Activated CD4-positive, alpha-beta T cell treated with anti-CD3 and anti-CD28 coated beads for 36 hours (primary cell): ENCODE measurements around the gene UBE2L6. TPM values are rescaled to one million over a fixed set of nuclear protein-coding genes. Genes with fewer than 3 reads are reported as not detected.

Source experiments
- ATAC-seq: fragments of 200-7000 bp; cut with Tn5 transposase; one replicate; pipeline ENCODE4 v1.10.0; 2021; ENCODE audit warnings: mild to moderate bottlenecking, moderate library complexity
- CTCF ChIA-PET: fragments of 350-600 bp; sonication (Branson Sonifier 250); formaldehyde crosslinking; loops from one replicate; lab custom pipeline; 2021; ENCODE audit warnings: antibody characterized with exemption; lab: Charles Lee
- POLR2A ChIA-PET: fragments of 350-600 bp; sonication (Branson Sonifier 250); formaldehyde crosslinking; loops from one replicate; lab custom pipeline; 2021; ENCODE audit warnings: antibody characterized with exemption, inconsistent platforms; lab: Charles Lee
- DNase-seq: peaks from one replicate; pipeline ENCODE4 v3.0.0-alpha.2; 2020
- H3K27ac Mint-ChIP-seq: one replicate; pipeline ENCODE4 v1.8.0; 2021; ENCODE audit warnings: mixed read lengths
- H3K27me3 Mint-ChIP-seq: one replicate; pipeline ENCODE4 v1.8.0; 2021; ENCODE audit warnings: mixed read lengths
- H3K36me3 Mint-ChIP-seq: one replicate; pipeline ENCODE4 v1.8.0; 2021; ENCODE audit warnings: low read depth, mixed read lengths
- H3K4me1 Mint-ChIP-seq: one replicate; pipeline ENCODE4 v1.8.0; 2021; ENCODE audit warnings: mixed read lengths
- H3K4me3 Mint-ChIP-seq: one replicate; pipeline ENCODE4 v1.8.0; 2021; ENCODE audit warnings: mild to moderate bottlenecking, moderate library complexity, mixed read lengths
- H3K9me3 Mint-ChIP-seq: one replicate; pipeline ENCODE4 v1.8.0; 2021; ENCODE audit warnings: low read depth, mixed read lengths
- intact Hi-C, 2 experiments: fragments of 100-400 bp; cut with DNase I in 1 of 2; cut with micrococcal nuclease in 1 of 2; formaldehyde crosslinking; loops; one replicate each; pipeline versions ENCODE4 v1.14.2 to v1.15.1; 2022 to 2024; cut with DNase I, micrococcal nuclease
- total RNA-seq, 2 experiments: library from RNA; stranded (reverse); gene quantifications; one replicate each; pipeline ENCODE4 v1.2.3, GENCODE V29; 2021

The UBE2L6 gene
- total RNA-seq, 2 experiments from 2014 or later = 179 to 252 TPM

DNA sequence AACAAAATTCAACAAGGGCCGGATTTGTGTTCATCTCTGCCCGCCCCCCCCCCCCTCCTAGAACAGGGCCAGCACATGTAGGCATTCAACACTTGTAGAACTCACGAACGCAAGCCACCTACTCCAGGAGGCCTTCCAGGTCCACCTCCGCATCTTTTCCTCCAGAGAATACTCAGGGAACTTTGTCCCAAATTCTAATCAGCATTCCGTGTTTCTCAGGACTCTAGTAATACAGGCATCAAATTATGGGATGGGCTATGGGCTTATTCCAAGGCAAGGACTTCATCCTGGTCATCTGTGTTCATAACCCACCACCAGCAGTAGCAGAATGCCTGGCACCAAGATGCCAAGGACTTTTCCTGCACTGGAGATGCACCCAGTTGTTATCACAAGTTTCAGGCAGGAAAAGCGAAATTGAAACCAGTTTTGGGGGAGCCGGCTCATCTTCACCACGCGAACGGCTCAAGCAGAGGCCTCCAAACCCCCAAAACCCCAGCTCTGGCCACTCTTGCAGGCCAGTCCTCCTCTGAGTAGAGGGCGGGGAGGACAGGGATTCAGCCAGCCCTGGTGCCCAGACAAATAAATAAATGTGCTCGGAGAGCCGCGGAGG, 462 bp downstream of the UBE2L6 start:
- Mint-ChIP-seq H3K27me3 (no peaks in the 10 kb centered on the region), H3K27ac (peak overlapping the region; percentile 98), H3K9me3 (no peaks in the 10 kb centered on the region), H3K4me3 (peak overlapping the region; percentile 89), H3K4me1 (peaks cover 34% of the 10 kb centered on the region), H3K36me3 (peaks cover 23% of the 10 kb centered on the region)
- ChIA-PET POLR2A (interaction anchor here (1.0 to 1.1 kb wide), 2 partner anchors 78 to 174 kb away, joined by 4 read pairs; partner anchors contain the start of gene SELENOH), CTCF (interaction anchor here (0.6 to 6.3 kb wide), 17 partner anchors 8 to 1263 kb away, joined by 3 to 118 read pairs (median 4); partner anchors contain the start of gene SELENOH)
- ATAC-seq = peak; percentile 1
- peak; percentile 50 for DNase-seq
- intact Hi-C loops = loop anchor here (1.0 to 5.0 kb wide), 13 partner anchors 90 to 1012 kb away; partner anchors contain the start of genes MED19 (in 2 of the 2), TMX2 (in 2 of the 2), CLP1 (in 1 of the 2) and SELENOH (in 1 of the 2)

DNA sequence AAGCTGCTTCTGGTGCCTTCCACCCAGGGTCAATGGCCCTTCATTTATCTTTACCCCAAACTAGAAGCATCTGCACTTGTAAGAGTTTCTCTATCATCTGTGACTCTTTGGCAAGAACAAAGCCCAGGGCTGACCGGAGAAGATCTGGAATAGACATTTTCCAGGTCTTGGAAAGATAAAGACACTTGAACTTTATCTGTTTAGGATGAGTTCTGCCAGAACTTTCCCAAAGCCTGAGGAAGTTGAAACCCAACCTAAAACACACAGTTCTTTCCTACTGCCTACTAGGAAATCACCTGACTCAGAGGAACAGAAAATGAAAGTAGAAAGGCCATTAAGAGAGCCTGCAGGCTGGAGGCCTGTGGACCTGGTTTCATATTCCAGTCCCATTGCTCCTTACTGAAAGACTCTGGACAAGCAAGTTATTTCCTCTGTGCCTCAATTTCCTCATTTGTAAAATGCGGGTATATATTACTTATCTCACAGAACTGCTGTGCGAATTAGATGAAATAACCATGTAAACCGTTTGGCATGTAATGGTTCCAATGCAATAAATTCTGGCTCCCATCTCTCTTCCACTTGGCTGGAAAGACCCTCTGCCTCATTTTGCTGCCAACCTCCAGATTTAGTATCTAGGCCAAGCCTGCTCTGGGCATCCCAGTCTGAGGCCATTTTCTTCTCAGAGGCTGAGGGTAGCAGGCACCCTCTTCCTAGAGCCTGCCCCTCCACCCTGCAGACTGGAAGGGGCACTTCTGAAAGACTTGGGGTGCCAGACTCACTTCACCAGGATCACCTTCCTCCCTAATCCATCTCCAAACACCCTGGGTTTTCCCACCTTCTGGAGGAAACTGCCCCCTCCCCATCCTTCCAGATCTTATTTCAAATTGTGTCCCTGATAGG, 1.2 kb downstream of the UBE2L6 start:
- Mint-ChIP-seq H3K27me3 (no peaks in the 10 kb centered on the region), H3K9me3 (no peaks in the 10 kb centered on the region), H3K4me1 (peaks cover 40% of the 10 kb centered on the region), H3K4me3 (peak overlapping the region; percentile 89), H3K27ac (peak overlapping the region; percentile 98), H3K36me3 (peaks cover 25% of the 10 kb centered on the region)
- DNase-seq (peak; percentile 45), ATAC-seq (peak; percentile 54)
- ChIA-PET CTCF (interaction anchor here (0.8 to 6.3 kb wide), 6 partner anchors 38 to 78 kb away, joined by 3 to 118 read pairs (median 5); no protein-coding TSS in a partner anchor), POLR2A (no interaction called here)
- intact Hi-C loops = loop anchor here (1.0 to 5.0 kb wide), 11 partner anchors 101 to 1013 kb away; partner anchors contain the start of genes MED19 (in 1 of the 2), SELENOH (in 1 of the 2), TMX2 (in 1 of the 2) and ZFP91 (in 1 of the 2)

DNA sequence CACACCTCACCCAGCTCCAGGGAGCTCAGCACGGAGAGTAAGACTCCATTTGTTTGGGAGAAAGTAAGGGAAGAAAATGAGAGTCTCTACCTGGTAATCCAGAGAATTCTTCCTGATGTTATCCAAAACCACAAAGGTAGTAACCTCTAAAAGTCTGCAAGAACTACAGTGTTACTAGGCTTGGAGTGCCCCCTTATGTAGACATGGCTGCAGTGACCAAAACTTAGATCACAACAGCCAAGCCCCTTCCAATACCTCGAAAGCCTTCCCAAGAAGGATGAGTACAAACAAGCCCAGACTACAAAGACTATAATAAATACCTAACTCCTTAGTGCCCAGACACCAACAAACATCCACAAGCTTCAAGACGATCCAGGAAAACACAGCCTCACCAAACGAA, 4.9 kb downstream of the UBE2L6 start:
- Mint-ChIP-seq H3K36me3 (peaks cover 45% of the 10 kb centered on the region), H3K27me3 (no peaks in the 10 kb centered on the region), H3K4me3 (no peak overlapping the region), H3K27ac (peak overlapping the region; percentile 55), H3K4me1 (peaks cover 37% of the 10 kb centered on the region), H3K9me3 (no peaks in the 10 kb centered on the region)
- ChIA-PET POLR2A (interaction anchor here (0.7 kb wide), 1 partner anchor 138 kb away, joined by 3 read pairs; no protein-coding TSS in a partner anchor), CTCF (interaction anchor here (0.6 to 1.3 kb wide), 4 partner anchors 29 to 104 kb away, joined by 3 to 4 read pairs (median 3); no protein-coding TSS in a partner anchor)
- ATAC-seq (no peak), DNase-seq (no peak)
- intact Hi-C loops = no loop called here

DNA sequence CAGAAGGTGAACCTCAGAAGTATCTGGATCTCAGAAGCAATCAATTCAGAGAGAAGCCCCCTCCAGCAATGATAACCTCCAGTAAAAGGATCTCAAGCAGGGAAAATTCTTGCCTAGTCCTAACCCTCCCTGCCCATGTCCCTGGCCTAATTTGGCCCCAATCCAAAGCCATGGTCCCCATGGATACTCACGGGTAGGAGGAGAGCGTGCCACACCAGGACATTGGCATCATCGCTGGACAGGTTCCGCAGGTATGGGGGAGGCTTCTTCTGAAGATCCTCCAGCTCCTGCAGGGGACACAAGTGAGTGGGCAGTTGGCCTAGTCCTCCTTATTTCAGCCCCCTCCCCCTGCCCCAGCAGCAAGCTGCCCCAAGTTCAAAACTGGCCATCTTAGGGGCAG, 7.3 kb downstream of the UBE2L6 start:
- Mint-ChIP-seq H3K4me3 (no peak overlapping the region), H3K9me3 (no peaks in the 10 kb centered on the region), H3K36me3 (peaks cover 43% of the 10 kb centered on the region), H3K4me1 (peaks cover 32% of the 10 kb centered on the region), H3K27me3 (no peaks in the 10 kb centered on the region), H3K27ac (peak overlapping the region; percentile 19)
- ChIA-PET CTCF (interaction anchor here (1.3 to 2.6 kb wide), 2 partner anchors 8 to 84 kb away, joined by 6 to 12 read pairs; partner anchors contain the start of gene UBE2L6), POLR2A (no interaction called here)
- DNase-seq (no peak), ATAC-seq (no peak)
- intact Hi-C loops = no loop called here

- intact Hi-C loops = no loop called here
- POLR2A ChIA-PET = no interaction called here
- H3K27me3 Mint-ChIP-seq = no peaks in the 10 kb centered on the region
- ATAC-seq = no peak
- CTCF ChIA-PET = no interaction called here
- no peak overlapping the region for H3K27ac Mint-ChIP-seq
- DNase-seq = no peak
- peaks cover 57% of the 10 kb centered on the region for H3K36me3 Mint-ChIP-seq
- H3K9me3 Mint-ChIP-seq = no peaks in the 10 kb centered on the region
- peaks cover 1% of the 10 kb centered on the region for H3K4me1 Mint-ChIP-seq
- H3K4me3 Mint-ChIP-seq = no peak overlapping the region
Measured at GRCh38 chr11:57556041-57556440, 11.4 kb downstream of the UBE2L6 start.

GRCh38 chr11:57555393-57555792, 12.1 kb downstream of the UBE2L6 start:
- H3K27me3 Mint-ChIP-seq = no peaks in the 10 kb centered on the region
- intact Hi-C loops = no loop called here
- H3K36me3 Mint-ChIP-seq = peaks cover 57% of the 10 kb centered on the region

DNA sequence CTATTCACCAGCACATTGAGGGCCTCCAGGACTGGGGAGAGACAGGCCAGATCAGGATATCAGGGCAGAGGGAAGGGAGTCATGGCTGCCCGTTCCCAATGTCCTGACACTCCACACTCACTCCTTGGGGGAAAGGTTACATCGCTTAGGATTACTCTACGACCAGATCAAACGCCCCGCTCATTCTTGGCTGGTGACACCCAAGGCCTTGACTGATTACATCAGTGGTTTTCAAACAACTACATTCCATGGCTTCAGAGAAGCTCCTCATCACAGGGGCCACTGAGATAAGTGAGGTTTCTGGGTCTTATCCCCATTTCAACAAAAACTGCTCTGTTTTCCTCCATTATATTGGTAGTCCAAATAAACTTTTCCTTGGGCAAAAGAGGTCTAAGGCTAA, 15.0 kb downstream of the UBE2L6 start:
- Mint-ChIP-seq H3K9me3 (no peaks in the 10 kb centered on the region), H3K4me3 (no peak overlapping the region), H3K4me1 (peaks cover 7% of the 10 kb centered on the region), H3K36me3 (peaks cover 54% of the 10 kb centered on the region), H3K27me3 (no peaks in the 10 kb centered on the region), H3K27ac (no peak overlapping the region)
- intact Hi-C loops = no loop called here
- ChIA-PET POLR2A (no interaction called here), CTCF (no interaction called here)
- DNase-seq = no peak
- no peak for ATAC-seq

More at GRCh38 chr11:57555393-57555792, 12.1 kb downstream of the UBE2L6 start:
- no peaks in the 10 kb centered on the region for H3K9me3 Mint-ChIP-seq
- no peak for ATAC-seq
- no peaks in the 10 kb centered on the region for H3K4me1 Mint-ChIP-seq
- H3K4me3 Mint-ChIP-seq = no peak overlapping the region
- H3K27ac Mint-ChIP-seq = no peak overlapping the region
- no peak for DNase-seq
- CTCF ChIA-PET = interaction anchor here (0.5 to 1.5 kb wide), 3 partner anchors 84 to 98 kb away, joined by 3 to 4 read pairs (median 3); no protein-coding TSS in a partner anchor
- POLR2A ChIA-PET = no interaction called here

GRCh38 chr11:57551941-57552340, 15.5 kb downstream of the UBE2L6 start:
- intact Hi-C loops = no loop called here
- H3K9me3 Mint-ChIP-seq = no peaks in the 10 kb centered on the region
- ChIA-PET POLR2A (no interaction called here), CTCF (no interaction called here)
- H3K4me1 Mint-ChIP-seq = peaks cover 12% of the 10 kb centered on the region
- peaks cover 54% of the 10 kb centered on the region for H3K36me3 Mint-ChIP-seq
- no peaks in the 10 kb centered on the region for H3K27me3 Mint-ChIP-seq
- ATAC-seq = no peak
- DNase-seq = no peak
- H3K4me3 Mint-ChIP-seq = no peak overlapping the region
- H3K27ac Mint-ChIP-seq = no peak overlapping the region

DNA sequence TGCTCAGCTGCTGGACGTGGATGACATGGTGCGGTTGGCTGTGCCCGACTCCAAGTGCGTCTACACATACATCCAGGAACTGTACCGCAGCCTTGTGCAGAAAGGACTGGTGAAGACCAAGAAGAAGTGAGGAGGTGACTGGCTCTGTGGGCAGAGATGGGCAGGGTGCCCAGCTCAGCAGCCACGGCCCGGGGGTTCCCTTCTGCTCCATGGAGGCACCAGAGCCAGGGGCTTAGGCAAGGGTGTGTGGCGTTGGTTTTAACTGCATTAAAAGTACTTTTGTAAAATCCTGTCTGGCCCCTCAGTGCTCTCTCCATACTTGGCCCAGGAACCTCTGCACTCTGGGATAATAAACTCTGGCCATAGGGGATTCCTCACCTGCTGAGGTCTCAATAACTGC, 17.5 kb downstream of the UBE2L6 start:
- ATAC-seq (no peak), DNase-seq (no peak)
- Mint-ChIP-seq H3K36me3 (peaks cover 52% of the 10 kb centered on the region), H3K27me3 (no peaks in the 10 kb centered on the region), H3K4me3 (no peak overlapping the region), H3K4me1 (peaks cover 12% of the 10 kb centered on the region), H3K9me3 (no peaks in the 10 kb centered on the region), H3K27ac (no peak overlapping the region)
- POLR2A ChIA-PET = interaction anchor here (0.6 kb wide), 1 partner anchor 8 kb away, joined by 3 read pairs; no protein-coding TSS in a partner anchor
- CTCF ChIA-PET = no interaction called here
- intact Hi-C loops = no loop called here

DNA sequence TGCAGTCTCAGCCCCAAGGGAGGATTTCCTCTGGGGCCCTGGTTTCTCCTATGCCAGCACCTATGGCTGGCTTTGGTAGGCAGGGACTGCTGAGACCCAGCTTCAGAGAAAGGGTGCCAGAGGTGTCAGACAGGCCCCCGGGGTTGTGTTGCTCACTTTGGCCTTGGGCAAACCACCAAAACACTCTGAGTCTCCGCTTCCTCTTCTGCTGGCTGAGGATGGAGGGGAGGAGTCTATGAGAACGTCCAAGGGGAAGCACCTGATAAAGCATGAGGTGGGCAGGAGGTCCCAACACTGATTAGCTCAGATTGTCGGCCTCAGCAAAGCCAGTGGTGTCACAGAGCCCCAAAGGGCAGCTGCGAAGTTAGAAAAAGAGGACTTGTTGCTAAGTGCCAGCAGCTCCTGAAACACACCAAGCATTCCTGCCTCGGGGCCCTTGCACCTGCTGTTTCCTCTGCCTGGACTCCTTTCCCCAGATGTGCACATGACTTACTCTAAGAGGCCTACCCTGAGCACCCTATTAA, 19.6 kb downstream of the UBE2L6 start:
- POLR2A ChIA-PET = no interaction called here
- ATAC-seq = peak; percentile 45
- H3K27ac Mint-ChIP-seq = peak overlapping the region; percentile 55
- no peaks in the 10 kb centered on the region for H3K9me3 Mint-ChIP-seq
- DNase-seq = no peak
- peaks cover 41% of the 10 kb centered on the region for H3K36me3 Mint-ChIP-seq
- peaks cover 12% of the 10 kb centered on the region for H3K4me1 Mint-ChIP-seq
- H3K27me3 Mint-ChIP-seq = no peaks in the 10 kb centered on the region
- CTCF ChIA-PET = interaction anchor here (0.5 to 1.7 kb wide), 5 partner anchors 52 to 201 kb away, joined by 3 to 5 read pairs (median 4); no protein-coding TSS in a partner anchor
- H3K4me3 Mint-ChIP-seq = no peak overlapping the region
- intact Hi-C loops = no loop called here
